NB4 (cell line): ENCODE measurements around the gene ZER1.

Source experiments
- MYC ChIP-seq: IDR thresholded peaks from 2 replicates; pipeline ENCODE4 v1.6.1; 2011; ENCODE audit warnings: low read depth, low read length
- TF ChIP-seq, protein P1 (sequence below): IDR thresholded peaks from one replicate; pipeline ENCODE4 v1.5.1; 2012; ENCODE audit warnings: low read depth, low read length

- TF ChIP-seq, protein P1, sequence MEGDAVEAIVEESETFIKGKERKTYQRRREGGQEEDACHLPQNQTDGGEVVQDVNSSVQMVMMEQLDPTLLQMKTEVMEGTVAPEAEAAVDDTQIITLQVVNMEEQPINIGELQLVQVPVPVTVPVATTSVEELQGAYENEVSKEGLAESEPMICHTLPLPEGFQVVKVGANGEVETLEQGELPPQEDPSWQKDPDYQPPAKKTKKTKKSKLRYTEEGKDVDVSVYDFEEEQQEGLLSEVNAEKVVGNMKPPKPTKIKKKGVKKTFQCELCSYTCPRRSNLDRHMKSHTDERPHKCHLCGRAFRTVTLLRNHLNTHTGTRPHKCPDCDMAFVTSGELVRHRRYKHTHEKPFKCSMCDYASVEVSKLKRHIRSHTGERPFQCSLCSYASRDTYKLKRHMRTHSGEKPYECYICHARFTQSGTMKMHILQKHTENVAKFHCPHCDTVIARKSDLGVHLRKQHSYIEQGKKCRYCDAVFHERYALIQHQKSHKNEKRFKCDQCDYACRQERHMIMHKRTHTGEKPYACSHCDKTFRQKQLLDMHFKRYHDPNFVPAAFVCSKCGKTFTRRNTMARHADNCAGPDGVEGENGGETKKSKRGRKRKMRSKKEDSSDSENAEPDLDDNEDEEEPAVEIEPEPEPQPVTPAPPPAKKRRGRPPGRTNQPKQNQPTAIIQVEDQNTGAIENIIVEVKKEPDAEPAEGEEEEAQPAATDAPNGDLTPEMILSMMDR = no peak
- no peak for TF ChIP-seq MYC
These were observed 1.3 kb upstream of the ZER1 start for GRCh38 chr9:128773049-128773448.
